ENCODE measurements around the gene AP2A1.

AP2A1 gene

GRCh38 chr19:49799798-49800376, 33.1 kb downstream of the AP2A1 start:
- no peak overlapping the region for H3K27ac ChIP-seq
- no peak overlapping the region for H2AFZ ChIP-seq (ENCODE audit: low read depth)
- TF ChIP-seq, protein P1, sequence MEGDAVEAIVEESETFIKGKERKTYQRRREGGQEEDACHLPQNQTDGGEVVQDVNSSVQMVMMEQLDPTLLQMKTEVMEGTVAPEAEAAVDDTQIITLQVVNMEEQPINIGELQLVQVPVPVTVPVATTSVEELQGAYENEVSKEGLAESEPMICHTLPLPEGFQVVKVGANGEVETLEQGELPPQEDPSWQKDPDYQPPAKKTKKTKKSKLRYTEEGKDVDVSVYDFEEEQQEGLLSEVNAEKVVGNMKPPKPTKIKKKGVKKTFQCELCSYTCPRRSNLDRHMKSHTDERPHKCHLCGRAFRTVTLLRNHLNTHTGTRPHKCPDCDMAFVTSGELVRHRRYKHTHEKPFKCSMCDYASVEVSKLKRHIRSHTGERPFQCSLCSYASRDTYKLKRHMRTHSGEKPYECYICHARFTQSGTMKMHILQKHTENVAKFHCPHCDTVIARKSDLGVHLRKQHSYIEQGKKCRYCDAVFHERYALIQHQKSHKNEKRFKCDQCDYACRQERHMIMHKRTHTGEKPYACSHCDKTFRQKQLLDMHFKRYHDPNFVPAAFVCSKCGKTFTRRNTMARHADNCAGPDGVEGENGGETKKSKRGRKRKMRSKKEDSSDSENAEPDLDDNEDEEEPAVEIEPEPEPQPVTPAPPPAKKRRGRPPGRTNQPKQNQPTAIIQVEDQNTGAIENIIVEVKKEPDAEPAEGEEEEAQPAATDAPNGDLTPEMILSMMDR (conservative IDR thresholded peaks at IDR 0.05; ENCODE audit: low read depth, low read length): no peak
- H3K9ac ChIP-seq: no peak overlapping the region
- H3K4me3 ChIP-seq (IDR thresholded peaks at IDR 0.05; ENCODE audit: insufficient read depth, low read depth, low read length): no peak overlapping the region
- H3K36me3 ChIP-seq (ENCODE audit: insufficient read depth): no peaks in the 10 kb centered on the region
- H3K27me3 ChIP-seq (ENCODE audit: insufficient read depth, low read depth): no peaks in the 10 kb centered on the region
- H4K20me1 ChIP-seq (ENCODE audit: insufficient read depth): no peaks in the 10 kb centered on the region
- no peaks in the 10 kb centered on the region for H3K79me2 ChIP-seq (ENCODE audit: insufficient read depth, low read depth)
- H3K4me2 ChIP-seq: no peak overlapping the region
- no peaks in the 10 kb centered on the region for H3K4me1 ChIP-seq (ENCODE audit: low read depth, poor library complexity, severe bottlenecking)

DNA sequence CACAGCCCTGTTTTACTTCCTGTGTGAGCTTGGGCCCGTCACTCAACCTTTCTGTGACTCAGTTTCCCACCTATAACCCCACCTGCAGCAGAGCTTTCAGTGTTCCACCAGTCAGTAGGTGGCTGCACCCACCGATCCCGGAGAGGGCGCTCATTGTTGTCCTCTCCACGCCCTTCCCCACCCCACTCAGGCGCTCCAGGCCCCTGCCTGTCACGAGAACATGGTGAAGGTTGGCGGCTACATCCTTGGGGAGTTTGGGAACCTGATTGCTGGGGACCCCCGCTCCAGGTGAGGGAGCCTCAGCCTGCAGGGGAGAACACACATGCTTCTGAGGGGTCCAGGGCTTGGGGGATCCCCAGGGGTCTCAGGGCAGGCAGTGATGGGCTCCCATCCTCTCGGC, 34.0 kb downstream of the AP2A1 start:
- no peak overlapping the region for H3K4me3 ChIP-seq (IDR thresholded peaks at IDR 0.05; ENCODE audit: insufficient read depth, low read depth, low read length)
- no peaks in the 10 kb centered on the region for H3K4me1 ChIP-seq (ENCODE audit: low read depth, poor library complexity, severe bottlenecking)
- TF ChIP-seq, protein P1 (conservative IDR thresholded peaks at IDR 0.05; ENCODE audit: low read depth, low read length): no peak
- H3K79me2 ChIP-seq (ENCODE audit: insufficient read depth, low read depth): no peaks in the 10 kb centered on the region
- no peak overlapping the region for H2AFZ ChIP-seq (ENCODE audit: low read depth)
- no peak overlapping the region for H3K4me2 ChIP-seq
- no peaks in the 10 kb centered on the region for H3K36me3 ChIP-seq (ENCODE audit: insufficient read depth)
- no peak overlapping the region for H3K27ac ChIP-seq
- H3K9ac ChIP-seq: no peak overlapping the region
- no peaks in the 10 kb centered on the region for H3K27me3 ChIP-seq (ENCODE audit: insufficient read depth, low read depth)
- H4K20me1 ChIP-seq (ENCODE audit: insufficient read depth): no peaks in the 10 kb centered on the region

DNA sequence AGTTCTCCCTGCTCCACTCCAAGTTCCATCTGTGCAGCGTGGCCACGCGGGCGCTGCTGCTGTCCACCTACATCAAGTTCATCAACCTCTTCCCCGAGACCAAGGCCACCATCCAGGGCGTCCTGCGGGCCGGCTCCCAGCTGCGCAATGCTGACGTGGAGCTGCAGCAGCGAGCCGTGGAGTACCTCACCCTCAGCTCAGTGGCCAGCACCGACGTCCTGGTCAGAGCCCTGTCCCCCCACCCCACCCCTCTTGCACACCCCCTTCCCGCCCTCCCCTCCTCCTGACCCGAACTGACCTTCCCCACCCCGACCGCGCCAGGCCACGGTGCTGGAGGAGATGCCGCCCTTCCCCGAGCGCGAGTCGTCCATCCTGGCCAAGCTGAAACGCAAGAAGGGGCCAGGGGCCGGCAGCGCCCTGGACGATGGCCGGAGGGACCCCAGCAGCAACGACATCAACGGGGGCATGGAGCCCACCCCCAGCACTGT, 34.6 kb downstream of the AP2A1 start:
- Histone ChIP-seq H3K27me3 (ENCODE audit: insufficient read depth, low read depth) (no peaks in the 10 kb centered on the region), H2AFZ (ENCODE audit: low read depth) (no peak overlapping the region), H3K27ac (no peak overlapping the region), H4K20me1 (ENCODE audit: insufficient read depth) (no peaks in the 10 kb centered on the region), H3K9ac (no peak overlapping the region), H3K79me2 (ENCODE audit: insufficient read depth, low read depth) (no peaks in the 10 kb centered on the region), H3K4me3 (IDR thresholded peaks at IDR 0.05; ENCODE audit: insufficient read depth, low read depth, low read length) (no peak overlapping the region), H3K36me3 (ENCODE audit: insufficient read depth) (no peaks in the 10 kb centered on the region), H3K4me1 (ENCODE audit: low read depth, poor library complexity, severe bottlenecking) (no peaks in the 10 kb centered on the region), H3K4me2 (no peak overlapping the region)
- TF ChIP-seq, protein P1 (conservative IDR thresholded peaks at IDR 0.05; ENCODE audit: low read depth, low read length): no peak

DNA sequence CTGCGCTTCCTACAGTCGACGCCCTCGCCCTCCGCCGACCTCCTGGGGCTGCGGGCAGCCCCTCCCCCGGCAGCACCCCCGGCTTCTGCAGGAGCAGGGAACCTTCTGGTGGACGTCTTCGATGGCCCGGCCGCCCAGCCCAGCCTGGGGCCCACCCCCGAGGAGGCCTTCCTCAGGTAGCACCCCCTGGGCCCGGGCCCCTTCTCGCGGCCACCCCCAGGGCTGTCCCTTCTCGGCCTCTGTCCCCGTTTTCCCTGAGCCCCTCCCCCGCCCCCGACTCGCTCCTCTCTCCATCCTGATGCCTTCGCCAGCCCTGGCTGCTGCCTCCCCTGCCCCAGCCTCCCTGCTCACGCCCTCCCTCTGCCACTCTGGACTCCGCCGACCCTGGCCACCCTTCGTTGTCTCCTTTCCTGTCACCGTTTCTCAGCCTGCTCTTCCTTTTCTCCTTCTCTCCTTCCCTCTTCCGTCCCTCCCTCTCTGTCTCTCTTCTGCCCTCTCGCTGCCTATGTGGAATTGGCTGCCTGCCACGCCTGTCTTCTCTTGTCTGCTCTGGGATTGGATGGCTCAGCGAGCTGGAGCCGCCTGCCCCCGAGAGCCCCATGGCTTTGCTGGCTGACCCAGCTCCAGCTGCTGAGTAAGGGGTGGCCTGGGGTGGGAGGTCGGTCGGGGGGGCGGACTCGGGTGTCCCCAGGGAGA, 35.3 kb downstream of the AP2A1 start:
- Histone ChIP-seq H3K79me2 (ENCODE audit: insufficient read depth, low read depth) (no peaks in the 10 kb centered on the region), H2AFZ (ENCODE audit: low read depth) (no peak overlapping the region), H3K9ac (no peak overlapping the region), H3K27ac (no peak overlapping the region), H4K20me1 (ENCODE audit: insufficient read depth) (no peaks in the 10 kb centered on the region), H3K27me3 (ENCODE audit: insufficient read depth, low read depth) (no peaks in the 10 kb centered on the region), H3K4me3 (IDR thresholded peaks at IDR 0.05; ENCODE audit: insufficient read depth, low read depth, low read length) (no peak overlapping the region), H3K4me2 (no peak overlapping the region), H3K4me1 (ENCODE audit: low read depth, poor library complexity, severe bottlenecking) (no peaks in the 10 kb centered on the region), H3K36me3 (ENCODE audit: insufficient read depth) (no peaks in the 10 kb centered on the region)
- TF ChIP-seq, protein P1 (conservative IDR thresholded peaks at IDR 0.05; ENCODE audit: low read depth, low read length): no peak

All from KMS-11 (cell line).